GM12878 (cell line): Measurements from ENCODE around the gene SERPING1. TPM values are rescaled to one million over a fixed set of nuclear protein-coding genes. Genes with fewer than 3 reads are reported as not detected.

Experiments used
- ATAC-seq: fragments of 200-7000 bp; cut with Tn5 transposase; 3 replicates; pipeline ENCODE4 v1.9.1; 2020; ENCODE audit warnings: mild to moderate bottlenecking, moderate library complexity
- BruUV-seq: library from RNA; stranded (reverse); fragments of 400-500 nt; replicated peaks from 2 replicates; lab custom pipeline; 2021; lab: Mats Ljungman, UMichigan
- CTCF ChIA-PET: fragments of 300-600 bp; sonication (Branson Sonifier 250); formaldehyde crosslinking; extraction: SDS; loops from one replicate; lab custom pipeline; 2021; ENCODE audit warnings: inconsistent platforms; lab: Yijun Ruan, JAX
- POLR2A ChIA-PET: fragments of 350-600 bp; formaldehyde crosslinking; extraction: SDS; loops from one replicate; lab custom pipeline; 2021; ENCODE audit warnings: inconsistent platforms; lab: Charles Lee
- RAD21 ChIA-PET: fragments of 300-600 bp; sonication (Branson Sonifier 250); formaldehyde crosslinking; loops from one replicate; lab custom pipeline; 2023; ENCODE audit warnings: antibody characterized with exemption; ENCODE audit not compliant: unreplicated experiment; lab: Charles Lee
- SMC1A ChIA-PET: fragments of 300-600 bp; sonication (Branson Sonifier 250); formaldehyde crosslinking; loops from one replicate; lab custom pipeline; 2023; ENCODE audit not compliant: unreplicated experiment, uncharacterized antibody; lab: Charles Lee
- DNase-seq: peaks from one replicate; pipeline ENCODE4 v3.0.0-alpha.2; 2011; ENCODE audit warnings: low read depth, low spot score
- FAIRE-seq: peaks from 3 replicates; lab custom pipeline; 2011; peaks lifted over from hg19 to GRCh38; lab: Jason Lieb, UNC
- H2AFZ ChIP-seq: 2 replicates; pipeline ENCODE4 v1.6.0; 2011; ENCODE audit warnings: low read depth, low read length, control low read depth; ENCODE audit not compliant: control insufficient read depth
- H3K27ac ChIP-seq: 2 replicates; pipeline ENCODE4 v1.5.1; 2011; ENCODE audit warnings: control low read depth; ENCODE audit not compliant: control insufficient read depth, insufficient read depth
- H3K27me3 ChIP-seq, 2 experiments: replicated peaks in 1 of 2; 2 replicates each; pipeline versions ENCODE4 v1.6.0 to v1.6.1; 2011; ENCODE audit warnings: low read length in 1 of 2; ENCODE audit not compliant: control insufficient read depth in 2 of 2, insufficient read depth in 2 of 2
- H3K36me3 ChIP-seq, 2 experiments: 2 replicates each; pipeline ENCODE4 v1.5.1; 2011; ENCODE audit warnings: low read length in 1 of 2; ENCODE audit not compliant: control insufficient read depth in 2 of 2, insufficient read depth in 2 of 2
- H3K4me1 ChIP-seq: 2 replicates; pipeline ENCODE4 v1.6.1; 2011; ENCODE audit warnings: mild to moderate bottlenecking, low read length, moderate library complexity, mixed read lengths; ENCODE audit not compliant: control insufficient read depth, insufficient read depth
- H3K4me2 ChIP-seq: 2 replicates; pipeline ENCODE4 v1.6.0; 2011; ENCODE audit warnings: control low read depth; ENCODE audit not compliant: control insufficient read depth, insufficient read depth
- H3K4me3 ChIP-seq: fragments of 200-600 bp; sonication (generic); 2 replicates; pipeline ENCODE4 v1.5.1; 2016
- H3K79me2 ChIP-seq: 2 replicates; pipeline ENCODE4 v1.6.0; 2011; ENCODE audit warnings: low read length; ENCODE audit not compliant: control insufficient read depth, insufficient read depth
- H3K9ac ChIP-seq: 2 replicates; pipeline ENCODE4 v1.8.0; 2011; ENCODE audit warnings: low read length, control low read depth, mixed read lengths; ENCODE audit not compliant: control insufficient read depth, insufficient read depth
- H3K9me3 ChIP-seq: replicated peaks from 3 replicates; pipeline ENCODE4 v1.5.1; 2011; ENCODE audit warnings: mild to moderate bottlenecking, low read length; ENCODE audit not compliant: control insufficient read depth, insufficient read depth
- H4K20me1 ChIP-seq: 2 replicates; pipeline ENCODE4 v1.6.0; 2011; ENCODE audit not compliant: control insufficient read depth, insufficient read depth
- ATF3 ChIP-seq: IDR thresholded peaks from 2 replicates; pipeline ENCODE4 v1.6.1; 2011; ENCODE audit warnings: low read depth, mild to moderate bottlenecking, low read length, moderate library complexity, borderline replicate concordance; ENCODE audit errors: extremely low read depth
- ETV6 ChIP-seq, 2 experiments: fragments of 450-650 bp in 1 of 2; IDR thresholded peaks in 1 of 2; conservative IDR thresholded peaks in 1 of 2; 2 replicates each; pipeline ENCODE4 v1.6.1; 2014; ENCODE audit warnings: antibody characterized with exemption in 1 of 2, borderline replicate concordance in 1 of 2, low read depth in 1 of 2, mild to moderate bottlenecking in 1 of 2, moderate library complexity in 1 of 2
- JUND ChIP-seq: IDR thresholded peaks from 2 replicates; pipeline ENCODE4 v1.6.1; 2012; ENCODE audit warnings: low read depth, mild to moderate bottlenecking, low read length, improper control_type of control experiment, moderate library complexity
- ZNF687 ChIP-seq: fragments of 450-650 bp; IDR thresholded peaks from 2 replicates; pipeline ENCODE4 v1.6.1; 2017; ENCODE audit warnings: mild to moderate bottlenecking, moderate library complexity
- WGBS: methylation state at CpG from one replicate; pipeline ENCODE4 v1.1.6; 2016; ENCODE audit warnings: low lambda C conversion rate; ENCODE audit not compliant: insufficient replicate concordance, insufficient coverage; ENCODE audit errors: missing lambda C conversion rate; 5-methylcytosine and 5-hydroxymethylcytosine counted together
- in situ Hi-C: fragments of 300-500 bp; cut with MboI; formaldehyde crosslinking; loops from 9 replicates; pipeline ENCODE4 v1.14.3; 2018; ENCODE audit warnings: mixed read lengths
- intact Hi-C: fragments of 100-400 bp; cut with micrococcal nuclease; formaldehyde crosslinking; loops from one replicate; pipeline ENCODE4 v1.14.2; 2022; ENCODE audit not compliant: unreplicated experiment
- polyA plus RNA-seq, 11 experiments: library from polyadenylated mRNA; depleted of rRNA in 4 of 11; unstranded in 6 of 11; stranded (reverse) in 5 of 11; fragments of >200 nt; fragmentation: Nextera tagmentation in 4 of 11; fragmentation: Illumina TruSeq in 1 of 11; extraction: Ambion mirVana in 4 of 11; extraction: Trizol in 1 of 11; gene quantifications; 1 replicate in 1 of 11; 2 replicates in 10 of 11; pipeline versions ENCODE4 v1.2.1 to v1.2.3, GENCODE V29; 2011 to 2016; ENCODE audit warnings: inconsistent platforms in 2 of 11, missing spikeins in 2 of 11, low read depth in 1 of 11
- total RNA-seq, 4 experiments: library from RNA; depleted of rRNA in 3 of 4; stranded (reverse); fragments of >200 nt in 3 of 4; fragmentation: Illumina TruSeq in 1 of 4; extraction: Trizol in 1 of 4; gene quantifications; 2 replicates each; pipeline versions ENCODE4 v1.2.1 to v1.2.3, GENCODE V29; 2013 to 2021

Gene SERPING1
- total and polyA plus RNA-seq, 10 of the 15 experiments (the other 5 are each of a cell fraction or from before 2014, with no cell fraction given): 0.24 to 1.4 TPM; not detected in 8

- Histone ChIP-seq H3K9ac (no peak overlapping the region), H3K36me3 (no peaks in the 10 kb centered on the region), H3K4me2 (no peak overlapping the region), H2AFZ (no peak overlapping the region), H3K4me1 (peaks cover 10% of the 10 kb centered on the region), H4K20me1 (no peaks in the 10 kb centered on the region), H3K4me3 (no peak overlapping the region), H3K27ac (no peak overlapping the region), H3K79me2 (no peaks in the 10 kb centered on the region), H3K27me3 (peaks cover 8 to 11% of the 10 kb centered on the region in 2 experiments), H3K9me3 (no peaks in the 10 kb centered on the region)
- no TSS peak for BruUV-seq
- in situ Hi-C loops (loop anchor here (5.0 kb wide), 3 partner anchors 77 to 297 kb away; partner anchors contain the start of gene UBE2L6), intact Hi-C loops (loop anchor here (2.0 kb wide), 1 partner anchor 151 kb away; no protein-coding TSS in a partner anchor)
- TF ChIP-seq ZNF687: no peak
- no peak for TF ChIP-seq ETV6 (conservative IDR thresholded peaks at IDR 0.05 in 1 of 2, IDR thresholded peaks at IDR 0.05 in 1 of 2; ENCODE audit: borderline replicate concordance in 1 of 2, low read depth in 1 of 2)
- no peak for TF ChIP-seq ATF3
- TF ChIP-seq JUND: no peak
- CTCF ChIA-PET: interaction anchor here (0.8 to 13.9 kb wide), 36 partner anchors 9 to 298 kb away, joined by 3 to 319 read pairs (median 6); partner anchors contain the start of genes CLP1, RTN4RL2, TIMM10 and UBE2L6
- no peak for FAIRE-seq
- DNase-seq: no peak
- RAD21 ChIA-PET: interaction anchor here (0.7 to 3.2 kb wide), 12 partner anchors 9 to 298 kb away, joined by 3 to 34 read pairs (median 6); partner anchors contain the start of genes SLC43A1 and UBE2L6
- 23% methylated on average over 3 of the region's 3 CpGs for WGBS
- no peak for ATAC-seq
- SMC1A ChIA-PET: interaction anchor here (0.7 to 5.8 kb wide), 14 partner anchors 13 to 395 kb away, joined by 3 to 45 read pairs (median 4); partner anchors contain the start of gene CLP1
- POLR2A ChIA-PET: interaction anchor here (0.6 to 0.7 kb wide), 3 partner anchors 117 to 921 kb away, joined by 5 read pairs; no protein-coding TSS in a partner anchor
Measured at GRCh38 chr11:57643802-57644201, 46.3 kb downstream of the SERPING1 start.
